H1 (cell line): ENCODE measurements around the gene FUT2. TPM values are rescaled to one million over a fixed set of nuclear protein-coding genes. Genes with fewer than 3 reads are reported as not detected.

Experiments
- CHD7 ChIP-seq: fragments of 300-600 bp; sonication (generic); IDR thresholded peaks from 2 replicates; pipeline ENCODE4 v1.7.1; 2012; ENCODE audit warnings: low read length, moderate library complexity, mild to moderate bottlenecking, inconsistent platforms; ENCODE audit not compliant: insufficient replicate concordance
- HDAC2 ChIP-seq, 2 experiments: fragments of 300-600 bp in 1 of 2; sonication (generic) in 1 of 2; IDR thresholded peaks; 2 replicates each; pipeline ENCODE4 v1.6.1; 2011 to 2012; ENCODE audit warnings: low read depth in 2 of 2, low read length in 2 of 2, mild to moderate bottlenecking in 2 of 2, moderate library complexity in 2 of 2, borderline replicate concordance in 1 of 2, inconsistent platforms in 1 of 2
- KDM1A ChIP-seq: fragments of 200-600, 300-600 bp; sonication (generic); IDR thresholded peaks from 2 replicates; pipeline ENCODE4 v1.7.1; 2016; ENCODE audit warnings: mild to moderate bottlenecking, low read length, borderline replicate concordance
- PHF8 ChIP-seq: fragments of 200-600 bp; sonication (generic); conservative IDR thresholded peaks from 2 replicates; pipeline ENCODE4 v1.7.1; 2012; ENCODE audit warnings: low read depth, mild to moderate bottlenecking, inconsistent platforms, low read length, moderate library complexity
- POLR2A ChIP-seq, 2 experiments: IDR thresholded peaks; 1 replicate in 1 of 2; 2 replicates in 1 of 2; pipeline ENCODE4 v1.6.1; 2011; ENCODE audit warnings: low read depth in 2 of 2, low read length in 2 of 2, mild to moderate bottlenecking in 2 of 2; ENCODE audit errors: control extremely low read depth in 1 of 2
- TCF12 ChIP-seq: IDR thresholded peaks from 2 replicates; pipeline ENCODE4 v1.6.1; 2011; ENCODE audit warnings: low read depth, mild to moderate bottlenecking, low read length
- YY1 ChIP-seq: IDR thresholded peaks from 2 replicates; pipeline ENCODE4 v1.6.1; 2011; ENCODE audit warnings: low read depth, mild to moderate bottlenecking, low read length
- polyA plus RNA-seq, 7 experiments: library from polyadenylated mRNA; depleted of rRNA in 3 of 7; stranded (reverse) in 5 of 7; unstranded in 2 of 7; fragments of >200 nt in 5 of 7; fragments of 200-250 nt in 2 of 7; gene quantifications; 1 replicate in 5 of 7; 2 replicates in 1 of 7; 4 replicates in 1 of 7; pipeline versions ENCODE4 v1.2.1 to v1.2.3, GENCODE V29; 2011 to 2013; ENCODE audit warnings: missing spikeins in 2 of 7, mixed read lengths in 2 of 7
- total RNA-seq: library from RNA; stranded (reverse); fragmentation: NEBNext Ultra II Directional; extraction: Animal tissue kit (Norgen Biotek cat#: 25700); gene quantifications from 2 replicates; pipeline ENCODE4 v1.2.1, GENCODE V29; 2021
- TF ChIP-seq, protein P1 (sequence below): IDR thresholded peaks from 2 replicates; pipeline ENCODE4 v1.6.1; 2012; ENCODE audit warnings: low read length, inconsistent platforms

Gene FUT2
- total and polyA plus RNA-seq, 2 of the 8 experiments (the other 6 are each of a cell fraction or from before 2014, with no cell fraction given), result 5.0 to 5.6 TPM

DNA sequence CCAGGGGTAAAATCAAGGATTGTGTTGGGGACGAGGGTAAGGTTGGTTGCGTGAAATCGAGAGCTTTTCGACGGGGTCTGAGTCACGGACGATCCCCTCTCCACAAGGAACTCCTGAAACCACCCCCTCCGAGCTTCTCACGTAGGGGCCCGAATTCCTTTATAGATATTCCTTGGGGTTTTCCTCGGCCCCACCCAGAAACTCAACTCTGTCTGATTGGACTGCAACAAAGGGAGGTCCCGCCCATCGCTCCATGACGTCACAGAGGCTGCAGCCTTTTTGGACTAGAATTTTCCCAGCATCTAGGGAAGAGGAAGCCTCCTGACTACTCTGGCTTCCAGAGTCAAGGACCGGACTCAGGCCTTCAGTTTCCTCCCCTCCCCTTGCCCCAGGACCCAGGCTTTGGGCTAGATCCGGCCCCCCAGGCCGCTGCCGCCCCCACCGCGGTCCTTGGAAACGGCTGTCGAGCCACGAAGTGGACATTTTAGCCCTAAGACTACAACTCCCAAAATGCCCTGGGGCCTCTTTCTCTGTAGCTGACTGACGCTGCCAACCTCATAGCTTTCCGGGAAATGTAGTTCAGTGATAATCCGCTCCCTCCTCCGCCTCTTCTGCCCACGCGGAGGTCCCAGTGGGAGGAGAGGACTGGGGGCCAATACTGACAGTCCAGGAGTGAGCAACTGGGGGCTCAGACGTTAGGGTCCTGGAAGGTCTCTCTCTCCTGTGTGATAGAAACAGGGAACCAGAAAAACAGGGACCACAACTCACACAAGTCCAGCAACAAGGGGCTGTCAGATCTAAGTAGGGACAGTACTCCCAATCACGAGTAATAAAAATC lies 51.2 kb downstream of the FUT2 start, which contains the start of gene IZUMO1 (continued):
- no peak for TF ChIP-seq CHD7
- 0 out of 2 replicates have a peak, but pooled peaks have one; percentile 36 for TF ChIP-seq PHF8
- no peak for TF ChIP-seq HDAC2 (IDR thresholded peaks at IDR 0.05; ENCODE audit: borderline replicate concordance in 1 of 2, low read depth in 2 of 2, low read length in 2 of 2)
- peak in 1 of 2 experiments; percentile 77; a peak in 2 of 3 replicates for TF ChIP-seq POLR2A (IDR thresholded peaks at IDR 0.05; ENCODE audit: control extremely low read depth in 1 of 2, low read depth in 2 of 2, low read length in 2 of 2)
- no peak for TF ChIP-seq TCF12
- TF ChIP-seq YY1, result peak; percentile 72
- TF ChIP-seq KDM1A, result no peak
- TF ChIP-seq, protein P1, sequence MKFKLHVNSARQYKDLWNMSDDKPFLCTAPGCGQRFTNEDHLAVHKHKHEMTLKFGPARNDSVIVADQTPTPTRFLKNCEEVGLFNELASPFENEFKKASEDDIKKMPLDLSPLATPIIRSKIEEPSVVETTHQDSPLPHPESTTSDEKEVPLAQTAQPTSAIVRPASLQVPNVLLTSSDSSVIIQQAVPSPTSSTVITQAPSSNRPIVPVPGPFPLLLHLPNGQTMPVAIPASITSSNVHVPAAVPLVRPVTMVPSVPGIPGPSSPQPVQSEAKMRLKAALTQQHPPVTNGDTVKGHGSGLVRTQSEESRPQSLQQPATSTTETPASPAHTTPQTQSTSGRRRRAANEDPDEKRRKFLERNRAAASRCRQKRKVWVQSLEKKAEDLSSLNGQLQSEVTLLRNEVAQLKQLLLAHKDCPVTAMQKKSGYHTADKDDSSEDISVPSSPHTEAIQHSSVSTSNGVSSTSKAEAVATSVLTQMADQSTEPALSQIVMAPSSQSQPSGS, result peak; percentile 53; the same call in 1 of the 2 replicates
